Glutamatergic neuron (in vitro differentiated cells): ENCODE data around the gene NRARP. TPM values are rescaled to one million over a fixed set of nuclear protein-coding genes. Genes with fewer than 3 reads are reported as not detected.
"Not testable (repeated sequence)": the region's sequence is repeated elsewhere in the genome, so short reads cannot be mapped to it uniquely, and the experiment has no call there.

Source experiments
- DNase-seq: peaks from one replicate; pipeline ENCODE4 v3.0.0; 2022
- H3K27ac Mint-ChIP-seq: one replicate; pipeline ENCODE4 v1.8.0; 2020; ENCODE audit warnings: mild to moderate bottlenecking, mixed read lengths, inconsistent platforms; ENCODE audit not compliant: unreplicated experiment
- H3K27me3 Mint-ChIP-seq: one replicate; pipeline ENCODE4 v1.8.0; 2020; ENCODE audit warnings: mild to moderate bottlenecking, moderate library complexity, mixed read lengths, inconsistent platforms; ENCODE audit not compliant: unreplicated experiment
- H3K36me3 Mint-ChIP-seq: one replicate; pipeline ENCODE4 v1.8.0; 2020; ENCODE audit warnings: mild to moderate bottlenecking, mixed read lengths, inconsistent platforms; ENCODE audit not compliant: unreplicated experiment
- H3K4me1 Mint-ChIP-seq: one replicate; pipeline ENCODE4 v1.8.0; 2020; ENCODE audit warnings: mild to moderate bottlenecking, low read depth, mixed read lengths, inconsistent platforms; ENCODE audit not compliant: unreplicated experiment
- H3K4me3 Mint-ChIP-seq: one replicate; pipeline ENCODE4 v1.8.0; 2020; ENCODE audit warnings: mild to moderate bottlenecking, mixed read lengths, inconsistent platforms; ENCODE audit not compliant: unreplicated experiment
- H3K9me3 Mint-ChIP-seq: one replicate; pipeline ENCODE4 v1.8.0; 2020; ENCODE audit warnings: mild to moderate bottlenecking, moderate library complexity, mixed read lengths, inconsistent platforms; ENCODE audit not compliant: unreplicated experiment
- CTCF ChIP-seq: fragments of 200-600 bp; sonication (generic); IDR thresholded peaks from one replicate; pipeline ENCODE4 v1.5.0; 2021; ENCODE audit not compliant: partially characterized antibody, unreplicated experiment
- total RNA-seq: library from RNA; stranded (reverse); fragmentation: NEBNext Ultra II Directional; extraction: Animal tissue kit (Norgen Biotek cat#: 25700); gene quantifications from one replicate; pipeline ENCODE4 v1.2.1, GENCODE V29; 2021; ENCODE audit not compliant: unreplicated experiment

The NRARP gene
- total RNA-seq, 1 donor from 2014 or later: 15.2 TPM

DNA sequence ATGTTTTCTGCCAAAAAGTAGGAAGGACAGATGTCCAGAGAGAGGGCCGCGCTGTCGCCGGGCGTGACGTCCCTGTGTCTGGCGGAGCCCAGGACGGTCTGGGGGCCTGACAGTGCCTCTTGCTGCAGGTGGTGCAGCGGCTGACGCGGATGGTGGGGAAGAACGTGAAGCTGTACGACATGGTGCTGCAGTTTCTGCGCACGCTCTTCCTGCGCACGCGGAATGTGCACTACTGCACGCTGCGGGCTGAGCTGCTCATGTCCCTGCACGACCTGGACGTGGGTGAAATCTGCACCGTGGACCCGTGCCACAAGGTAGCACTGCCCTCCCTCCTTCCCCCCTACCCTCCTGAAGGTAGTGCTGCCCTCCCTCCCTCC lies 39.2 kb downstream of the NRARP start:
- peaks cover 5% of the 10 kb centered on the region for H3K9me3 Mint-ChIP-seq
- no peaks in the 10 kb centered on the region for H3K27me3 Mint-ChIP-seq
- no peak overlapping the region for H3K4me3 Mint-ChIP-seq
- no peak for TF ChIP-seq CTCF
- peak overlapping the region; percentile 33 for H3K27ac Mint-ChIP-seq
- no peak for DNase-seq
- no peaks in the 10 kb centered on the region for H3K4me1 Mint-ChIP-seq
- H3K36me3 Mint-ChIP-seq: no peaks in the 10 kb centered on the region

- not testable (repeated sequence) for H3K27me3 Mint-ChIP-seq, H3K4me3 Mint-ChIP-seq, H3K9me3 Mint-ChIP-seq, H3K36me3 Mint-ChIP-seq, H3K4me1 Mint-ChIP-seq
- peak; percentile 61 for DNase-seq
- TF ChIP-seq CTCF: peak; percentile 53
- peak overlapping the region; percentile 33 for H3K27ac Mint-ChIP-seq
Measured at GRCh38 chr9:137262173-137262908, 39.7 kb downstream of the NRARP start.

DNA sequence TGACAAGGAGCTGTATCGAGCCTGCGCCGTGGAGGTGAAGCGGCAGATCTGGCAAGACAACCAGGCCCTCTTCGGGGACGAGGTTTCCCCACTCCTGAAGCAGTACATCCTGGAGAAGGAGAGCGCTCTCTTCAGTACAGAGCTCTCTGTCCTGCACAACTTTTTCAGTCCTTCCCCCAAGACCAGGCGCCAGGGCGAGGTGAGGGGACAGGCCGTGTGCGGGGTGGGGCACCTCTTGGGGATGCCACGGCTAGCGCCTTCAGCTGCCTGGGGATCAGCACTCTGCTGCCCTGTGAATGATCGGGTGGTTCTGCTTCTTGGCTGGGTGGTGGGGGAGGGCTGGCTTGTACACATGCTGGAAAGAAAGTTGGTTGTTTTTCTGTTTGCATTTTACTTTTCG lies 45.2 kb downstream of the NRARP start:
- no peak for DNase-seq
- TF ChIP-seq CTCF: no peak
- Mint-ChIP-seq H3K9me3 (peaks cover 8% of the 10 kb centered on the region), H3K4me1 (peaks cover 1% of the 10 kb centered on the region), H3K27ac (peak overlapping the region; percentile 79), H3K27me3 (peaks cover 2% of the 10 kb centered on the region), H3K4me3 (peak overlapping the region; percentile 84), H3K36me3 (no peaks in the 10 kb centered on the region)

- TF ChIP-seq CTCF: no peak
- H3K36me3 Mint-ChIP-seq: no peaks in the 10 kb centered on the region
- H3K9me3 Mint-ChIP-seq: peaks cover 5% of the 10 kb centered on the region
- peaks cover 1% of the 10 kb centered on the region for H3K4me1 Mint-ChIP-seq
- peaks cover 2% of the 10 kb centered on the region for H3K27me3 Mint-ChIP-seq
- H3K4me3 Mint-ChIP-seq: peak overlapping the region; percentile 84
- no peak overlapping the region for H3K27ac Mint-ChIP-seq
- no peak for DNase-seq
Measured at GRCh38 chr9:137256362-137256761, 45.7 kb downstream of the NRARP start.

- Mint-ChIP-seq H3K9me3 (peaks cover 5% of the 10 kb centered on the region), H3K36me3 (no peaks in the 10 kb centered on the region), H3K27ac (no peak overlapping the region), H3K27me3 (peaks cover 2% of the 10 kb centered on the region), H3K4me3 (peak overlapping the region; percentile 84), H3K4me1 (peaks cover 1% of the 10 kb centered on the region)
- no peak for TF ChIP-seq CTCF
- DNase-seq: no peak
Measured at GRCh38 chr9:137255448-137256114, 46.5 kb downstream of the NRARP start.
